Caki2 (cell line): ENCODE data around the gene DAND5. TPM values are rescaled to one million over a fixed set of nuclear protein-coding genes. Genes with fewer than 3 reads are reported as not detected.

Experiments used
- DNase-seq: peaks from one replicate; pipeline ENCODE4 v3.0.0-alpha.2; 2015; ENCODE audit warnings: low read depth
- in situ Hi-C: cut with HindIII; loops from 2 replicates; pipeline ENCODE4 v1.10.0; 2016; ENCODE audit warnings: low sequenced_read_pairs, low pct_unique_long_range_greater_than_20kb, mixed read lengths
- total RNA-seq: library from RNA; depleted of rRNA; stranded (reverse); fragments of >200 nt; shearing (Covaris generic); gene quantifications from 2 replicates; pipeline ENCODE4 v1.2.3, GENCODE V29; 2014; ENCODE audit warnings: low replicate concordance; rRNA removed

DAND5 gene
- not detected in 2 replicates for total RNA-seq

- in situ Hi-C loops, result no loop called here
These were observed at the start of gene DAND5 for GRCh38 chr19:12969292-12969988. DAND5 (plus strand) TSS chr19:12969576; CDS start chr19:12969661, 85 bp downstream.

GRCh38 chr19:12921047-12921446 is 48.3 kb upstream of the DAND5 start:
- DNase-seq, result no peak
- in situ Hi-C loops, result no loop called here

More at GRCh38 chr19:12969292-12969988, at the start of gene DAND5:
- DNase-seq, result no peak

GRCh38 chr19:12922959-12923358 is 46.4 kb upstream of the DAND5 start:
- in situ Hi-C loops, result no loop called here
- DNase-seq, result no peak

GRCh38 chr19:12924621-12925310 is 44.6 kb upstream of the DAND5 start:
- no peak for DNase-seq
- in situ Hi-C loops, result no loop called here

- no peak for DNase-seq
- in situ Hi-C loops, result no loop called here
These were observed 39.3 kb upstream of the DAND5 start for GRCh38 chr19:12930002-12930645.

GRCh38 chr19:12932392-12933286 is 36.7 kb upstream of the DAND5 start:
- in situ Hi-C loops, result no loop called here
- DNase-seq, result no peak

- peak; percentile 82 for DNase-seq
- in situ Hi-C loops, result no loop called here
These were observed 35.9 kb upstream of the DAND5 start, which contains the start of gene FARSA for GRCh38 chr19:12933287-12934072. FARSA (minus strand) TSS chr19:12933711; CDS start chr19:12933696, 15 bp downstream.

- in situ Hi-C loops, result no loop called here
- DNase-seq, result no peak
These were observed 34.3 kb upstream of the DAND5 start for GRCh38 chr19:12935071-12935470.

GRCh38 chr19:12936582-12936981 is 32.8 kb upstream of the DAND5 start:
- in situ Hi-C loops, result no loop called here
- no peak for DNase-seq

- in situ Hi-C loops, result no loop called here
- DNase-seq, result peak; percentile 50
These were observed 32.1 kb upstream of the DAND5 start for GRCh38 chr19:12937093-12937926.

GRCh38 chr19:12937927-12938778 is 31.2 kb upstream of the DAND5 start, which contains the start of gene CALR:
CALR (plus strand) TSS chr19:12938609; CDS start chr19:12938680, 71 bp downstream.
- peak; percentile 98 for DNase-seq
- in situ Hi-C loops, result no loop called here

- in situ Hi-C loops, result no loop called here
- DNase-seq, result no peak
These were observed 30.4 kb upstream of the DAND5 start for GRCh38 chr19:12938779-12939601.

GRCh38 chr19:12939975-12940423 is 29.4 kb upstream of the DAND5 start:
- no peak for DNase-seq
- in situ Hi-C loops, result no loop called here

- DNase-seq, result no peak
- in situ Hi-C loops, result no loop called here
These were observed 28.5 kb upstream of the DAND5 start for GRCh38 chr19:12940897-12941296.
